Psoas muscle (tissue), 8 donors: ENCODE data around the gene SORBS2. TPM values are rescaled to one million over a fixed set of nuclear protein-coding genes. Genes with fewer than 3 reads are reported as not detected.

Experiments
- ATAC-seq, 4 donors: fragments of 200-7000 bp; cut with Tn5 transposase; one replicate each; pipeline ENCODE4 v1.9.1; 2020; ENCODE audit warnings: moderate library complexity in 3 of 4, mild to moderate bottlenecking in 2 of 4
- DNase-seq, 2 donors: peaks; one replicate each; pipeline ENCODE4 v3.0.0-alpha.2; 2020
- H3K27ac ChIP-seq: fragments of 200-600 bp; one replicate; pipeline ENCODE4 v1.8.0; 2022
- H3K27me3 ChIP-seq, 3 donors: fragments of 200-600 bp in 1 of 3; one replicate each; pipeline versions ENCODE4 v1.6.1 to v1.8.0; 2013 to 2022; ENCODE audit warnings: low read length in 2 of 3, mild to moderate bottlenecking in 2 of 3, moderate library complexity in 1 of 3; ENCODE audit not compliant: insufficient read depth in 3 of 3
- H3K36me3 ChIP-seq, 2 donors: fragments of 200-600 bp in 1 of 2; one replicate each; pipeline versions ENCODE4 v1.6.1 to v1.8.0; 2013 to 2022; ENCODE audit warnings: low read depth in 1 of 2, mild to moderate bottlenecking in 1 of 2, moderate library complexity in 1 of 2; ENCODE audit not compliant: insufficient read depth in 1 of 2
- H3K4me1 ChIP-seq: fragments of 200-600 bp; one replicate; pipeline ENCODE4 v1.8.0; 2022
- H3K4me3 ChIP-seq: fragments of 200-600 bp; one replicate; pipeline ENCODE4 v1.8.0; 2022; ENCODE audit warnings: mild to moderate bottlenecking
- H3K9me3 ChIP-seq: fragments of 200-600 bp; one replicate; pipeline ENCODE4 v1.8.0; 2022
- CTCF ChIP-seq: fragments of 200-600 bp; IDR thresholded peaks from one replicate; pipeline ENCODE4 v1.8.0; 2022; ENCODE audit warnings: antibody characterized with exemption
- WGBS, 3 donors: extraction: QIAGEN DNeasy Blood & Tissue Kit; methylation state at CpG; one replicate each; pipeline versions ENCODE4 v1.1.6 to v1.1.7; 2013; 5-methylcytosine and 5-hydroxymethylcytosine counted together
- intact Hi-C, 2 donors: fragments of 100-400 bp; cut with DNase I; formaldehyde crosslinking; loops; one replicate each; pipeline versions ENCODE4 v1.11.0 to v1.14.2; 2022
- polyA plus RNA-seq, 3 donors: library from polyadenylated mRNA; stranded (reverse); fragments of 200-250 nt; gene quantifications; one replicate each; pipeline ENCODE4 v1.2.3, GENCODE V29; 2013
- total RNA-seq, 4 donors: library from RNA; stranded (reverse); fragmentation: NEBNext Ultra II Directional in 2 of 4; extraction: Animal tissue kit (Norgen Biotek cat#: 25700) in 2 of 4; gene quantifications; one replicate each; pipeline versions ENCODE4 v1.2.1 to v1.2.4, GENCODE V29; 2021 to 2023
- donor health status: healthy with polysubstance abuse.
- donor health status: DM: no; HTN: no; CAD: no; lungs with moderate emphysema.
- donor health status: Bipolar disorder and iron deficiency.
- donor health status: healthy.
- donor health status: DM: yes; HTN: yes; CAD: no.
- donor health status: DM: no; HTN: no; CAD: no.
- donor health status: DM: no; HTN: no; CAD: no.
- donor health status: DM: yes; HTN: yes; CAD: no.

Gene SORBS2
- total and polyA plus RNA-seq, 7 donors: 2.5 to 30.4 (median 7.2) TPM

GRCh38 chr4:185651137-185651677, 160.8 kb downstream of the SORBS2 start:
- Histone ChIP-seq H3K4me1 (peaks cover 6% of the 10 kb centered on the region), H3K9me3 (no peaks in the 10 kb centered on the region), H3K4me3 (no peak overlapping the region), H3K36me3 (no peaks in the 10 kb centered on the region), H3K27me3 (no peaks in the 10 kb centered on the region), H3K27ac (no peak overlapping the region)
- no peak for DNase-seq
- no peak for ATAC-seq
- intact Hi-C loops: no loop called here
- no peak for TF ChIP-seq CTCF
- 62 to 73% (median 62%) methylated on average over 5 of the region's 5 CpGs for WGBS, 3 donors

GRCh38 chr4:185648631-185649030, 163.4 kb downstream of the SORBS2 start:
- Histone ChIP-seq H3K36me3 (no peaks in the 10 kb centered on the region), H3K4me1 (peaks cover 6% of the 10 kb centered on the region), H3K4me3 (no peak overlapping the region), H3K9me3 (no peaks in the 10 kb centered on the region), H3K27me3 (no peaks in the 10 kb centered on the region), H3K27ac (no peak overlapping the region)
- intact Hi-C loops: no loop called here
- no peak for TF ChIP-seq CTCF
- DNase-seq (no peak), ATAC-seq (no peak)
- WGBS, 3 donors: 73 to 86% (median 80%) methylated on average over 4 of the region's 4 CpGs

- no peaks in the 10 kb centered on the region for H3K27me3 ChIP-seq
- H3K4me3 ChIP-seq: no peak overlapping the region
- intact Hi-C loops: no loop called here
- 97 to 100% (median 98%) methylated on average over 1 of the region's 1 CpG for WGBS, 3 donors
- no peak for TF ChIP-seq CTCF
- H3K36me3 ChIP-seq: no peaks in the 10 kb centered on the region
- H3K9me3 ChIP-seq: no peaks in the 10 kb centered on the region
- peaks cover 14% of the 10 kb centered on the region for H3K4me1 ChIP-seq
- no peak overlapping the region for H3K27ac ChIP-seq
- no peak for ATAC-seq
- no peak for DNase-seq
Observed at GRCh38 chr4:185645403-185645802, 166.6 kb downstream of the SORBS2 start.

- Histone ChIP-seq H3K27ac (no peak overlapping the region), H3K36me3 (no peaks in the 10 kb centered on the region), H3K4me3 (no peak overlapping the region), H3K27me3 (no peaks in the 10 kb centered on the region), H3K4me1 (peaks cover 14% of the 10 kb centered on the region), H3K9me3 (no peaks in the 10 kb centered on the region)
- intact Hi-C loops: loop anchor here in 1 of 2 donors (5.0 kb wide), 1 partner anchor 373 kb away; no protein-coding TSS in a partner anchor
- no peak for DNase-seq
- TF ChIP-seq CTCF: no peak
- 84 to 95% (median 86%) methylated on average over 4 of the region's 4 CpGs for WGBS, 3 donors
- no peak for ATAC-seq
Observed at GRCh38 chr4:185644408-185644807, 167.6 kb downstream of the SORBS2 start.

GRCh38 chr4:185642907-185643306, 169.1 kb downstream of the SORBS2 start:
- Histone ChIP-seq H3K9me3 (no peaks in the 10 kb centered on the region), H3K36me3 (no peaks in the 10 kb centered on the region), H3K27me3 (peaks cover 0 to 2% (median 0%) of the 10 kb centered on the region in 3 donors), H3K27ac (no peak overlapping the region), H3K4me3 (no peak overlapping the region), H3K4me1 (peaks cover 14% of the 10 kb centered on the region)
- no peak for ATAC-seq
- intact Hi-C loops: loop anchor here in 1 of 2 donors (5.0 kb wide), 1 partner anchor 374 kb away; no protein-coding TSS in a partner anchor
- 85 to 86% (median 86%) methylated on average over 3 of the region's 3 CpGs for WGBS, 3 donors
- TF ChIP-seq CTCF: no peak
- no peak for DNase-seq
